GM13977 (cell line): ENCODE results near the gene LRCH1.

Source experiments
- DNase-seq: peaks from one replicate; pipeline ENCODE4 v3.0.0; 2012; ENCODE audit warnings: low spot score
- in situ Hi-C: fragments of 300-500 bp; cut with MboI; formaldehyde crosslinking; loops from one replicate; pipeline ENCODE4 v1.12.0; 2022; ENCODE audit warnings: low sequenced_read_pairs, low pct_unique_long_range_greater_than_20kb, mixed read lengths, inconsistent platforms; ENCODE audit not compliant: unreplicated experiment
- TF ChIP-seq, protein P1 (sequence below): IDR thresholded peaks from 2 replicates; pipeline ENCODE4 v1.5.1; 2012; ENCODE audit warnings: mild to moderate bottlenecking, control low read depth; ENCODE audit not compliant: insufficient read depth; ENCODE audit errors: extremely low read depth, missing control alignments

The LRCH1 gene

DNA sequence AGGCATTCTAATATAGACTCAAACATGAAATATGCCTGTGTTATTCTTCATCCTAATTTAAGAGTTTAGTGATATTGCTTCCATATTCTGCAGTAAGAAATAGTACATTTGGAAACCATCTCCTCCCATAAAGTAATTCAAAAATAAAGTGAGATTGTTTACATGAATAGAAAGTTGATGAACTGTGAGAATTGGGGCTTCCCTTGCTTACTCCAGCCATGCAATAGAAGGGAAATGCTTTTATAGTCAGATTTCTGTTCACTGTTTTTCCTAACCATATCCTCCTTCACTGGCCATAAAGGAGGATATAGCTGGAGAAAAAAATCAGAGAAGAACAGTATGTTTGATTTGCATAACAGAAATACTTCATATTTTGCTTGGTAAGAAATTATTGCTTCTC is 7.8 kb downstream of the LRCH1 start:
- TF ChIP-seq, protein P1, sequence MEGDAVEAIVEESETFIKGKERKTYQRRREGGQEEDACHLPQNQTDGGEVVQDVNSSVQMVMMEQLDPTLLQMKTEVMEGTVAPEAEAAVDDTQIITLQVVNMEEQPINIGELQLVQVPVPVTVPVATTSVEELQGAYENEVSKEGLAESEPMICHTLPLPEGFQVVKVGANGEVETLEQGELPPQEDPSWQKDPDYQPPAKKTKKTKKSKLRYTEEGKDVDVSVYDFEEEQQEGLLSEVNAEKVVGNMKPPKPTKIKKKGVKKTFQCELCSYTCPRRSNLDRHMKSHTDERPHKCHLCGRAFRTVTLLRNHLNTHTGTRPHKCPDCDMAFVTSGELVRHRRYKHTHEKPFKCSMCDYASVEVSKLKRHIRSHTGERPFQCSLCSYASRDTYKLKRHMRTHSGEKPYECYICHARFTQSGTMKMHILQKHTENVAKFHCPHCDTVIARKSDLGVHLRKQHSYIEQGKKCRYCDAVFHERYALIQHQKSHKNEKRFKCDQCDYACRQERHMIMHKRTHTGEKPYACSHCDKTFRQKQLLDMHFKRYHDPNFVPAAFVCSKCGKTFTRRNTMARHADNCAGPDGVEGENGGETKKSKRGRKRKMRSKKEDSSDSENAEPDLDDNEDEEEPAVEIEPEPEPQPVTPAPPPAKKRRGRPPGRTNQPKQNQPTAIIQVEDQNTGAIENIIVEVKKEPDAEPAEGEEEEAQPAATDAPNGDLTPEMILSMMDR: no peak
- DNase-seq: no peak
- in situ Hi-C loops: no loop called here

DNA sequence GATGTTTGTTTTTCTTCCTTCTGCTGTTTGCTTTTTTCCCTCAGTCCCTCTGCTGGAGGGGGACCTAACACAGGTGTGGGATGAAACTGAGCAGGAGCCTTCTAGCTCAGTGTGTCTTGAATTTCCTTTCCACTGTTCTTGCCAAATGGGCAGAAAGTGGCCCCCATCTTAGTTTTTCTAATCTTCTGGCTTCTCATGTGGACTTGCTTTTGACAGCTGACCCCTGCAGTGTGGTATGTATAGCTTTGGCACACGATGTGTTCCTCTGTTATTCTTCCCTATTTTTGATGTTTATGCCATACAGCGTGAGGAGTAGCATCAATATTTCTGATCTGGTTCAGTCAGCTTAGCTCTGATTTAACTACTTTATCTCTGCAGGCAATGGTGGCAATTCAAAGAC is 8.3 kb downstream of the LRCH1 start:
- TF ChIP-seq, protein P1: no peak
- in situ Hi-C loops: no loop called here

DNA sequence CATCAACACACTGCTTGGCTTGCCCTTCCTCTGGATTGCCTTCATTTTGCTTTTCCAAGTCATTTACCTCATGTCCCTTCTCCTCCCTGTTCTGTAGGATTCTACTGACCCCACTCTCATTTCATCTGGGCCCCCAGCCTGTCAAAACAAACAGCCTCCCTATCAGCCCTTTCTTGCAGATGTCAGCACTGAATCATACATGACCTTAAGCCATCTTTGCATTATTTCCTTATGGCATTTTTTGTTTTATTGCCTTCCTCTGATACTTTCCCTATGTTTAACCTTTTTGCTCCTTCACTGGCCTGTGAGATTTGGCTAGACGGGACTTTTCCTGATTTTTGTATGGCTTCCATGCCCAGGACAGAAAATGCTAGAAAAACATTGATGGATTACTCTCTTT is 8.7 kb downstream of the LRCH1 start:
- no peak for DNase-seq
- TF ChIP-seq, protein P1: no peak
- in situ Hi-C loops: no loop called here

More for the DNA sequence above, 8.3 kb downstream of the LRCH1 start:
- no peak for DNase-seq

DNA sequence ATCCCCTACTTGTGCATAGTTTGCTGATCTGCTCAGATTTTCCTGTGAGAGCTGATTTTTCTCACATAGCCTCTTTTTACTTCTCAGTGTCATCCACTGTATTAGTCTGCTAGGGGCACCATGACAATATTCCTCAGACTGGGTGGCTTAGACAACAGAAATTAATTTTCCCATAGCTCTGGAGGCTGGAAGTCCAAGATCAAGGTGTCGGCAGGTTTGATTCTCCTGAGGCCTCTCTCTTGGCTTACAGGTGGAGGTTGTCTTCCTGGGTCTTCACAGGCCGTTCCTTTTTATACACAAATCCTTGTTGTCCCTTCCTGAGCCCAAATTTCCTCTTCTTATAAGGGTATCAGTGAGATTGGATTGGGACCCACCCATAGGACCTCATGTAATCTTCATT is 9.2 kb downstream of the LRCH1 start:
- in situ Hi-C loops: no loop called here
- no peak for DNase-seq
- TF ChIP-seq, protein P1: no peak

DNA sequence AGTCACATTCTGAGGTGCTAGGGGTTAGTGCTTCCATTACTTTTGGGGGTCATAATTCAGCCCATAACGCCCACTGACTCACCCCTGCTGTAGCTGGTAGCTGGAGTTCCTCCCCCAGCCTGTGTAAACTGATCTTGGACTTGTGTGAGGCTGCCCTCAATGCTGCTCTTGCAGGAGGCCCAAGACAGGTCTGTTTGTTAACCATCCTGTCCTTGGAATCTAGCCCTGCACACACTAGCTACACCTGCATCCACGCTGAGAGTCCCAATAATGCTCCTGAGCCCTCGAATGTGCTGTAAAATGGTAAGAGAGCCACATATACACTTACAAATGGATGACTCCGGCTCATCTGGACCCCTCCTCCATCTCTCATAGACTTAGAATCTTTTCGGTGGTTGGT is 9.6 kb downstream of the LRCH1 start:
- in situ Hi-C loops: no loop called here
- DNase-seq: no peak
- TF ChIP-seq, protein P1: no peak

DNA sequence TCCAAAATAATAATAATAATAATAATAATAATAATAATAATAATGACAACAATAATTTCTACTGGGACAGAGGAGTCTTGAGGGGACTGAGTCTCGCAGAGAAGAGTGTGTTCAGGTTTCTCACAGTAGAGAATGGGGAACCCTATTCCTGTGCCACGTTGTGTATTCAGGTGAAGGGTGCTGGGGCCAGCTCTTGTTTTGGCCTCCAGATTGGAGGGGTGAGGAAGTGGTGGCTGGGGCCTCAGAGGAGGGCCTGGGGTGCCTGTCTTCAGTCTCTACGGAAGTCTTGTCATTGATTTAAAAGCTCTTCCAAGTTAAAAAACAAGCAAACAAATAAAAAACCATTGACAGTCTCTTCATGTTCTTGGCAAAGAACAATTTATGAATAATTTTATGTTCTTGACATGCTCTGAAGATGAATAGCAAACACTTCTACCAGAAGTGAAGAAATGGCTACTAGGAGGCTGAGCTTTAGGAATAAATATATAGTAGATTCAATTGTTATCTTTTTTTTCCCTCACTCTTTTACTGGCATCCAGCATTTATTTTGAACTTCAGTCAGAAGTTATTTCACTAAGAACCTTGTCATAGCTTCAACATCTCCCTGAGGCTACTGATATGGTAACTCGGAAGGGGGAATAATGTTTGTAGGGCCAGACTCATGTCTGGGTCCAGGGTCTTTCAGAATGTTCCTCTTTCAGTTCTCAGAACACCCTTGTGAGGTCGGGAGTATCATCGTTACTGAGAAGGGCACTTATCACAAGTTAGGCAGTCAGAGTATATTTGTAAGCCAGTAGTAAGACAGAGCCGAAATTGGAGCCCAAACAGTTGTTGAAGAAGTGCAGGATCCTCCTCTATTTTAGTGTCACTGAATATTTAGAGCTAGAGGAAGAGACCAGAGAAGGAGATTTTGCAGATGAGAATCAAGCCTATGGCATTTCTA is 13.1 kb downstream of the LRCH1 start:
- no peak for DNase-seq
- TF ChIP-seq, protein P1: no peak
- in situ Hi-C loops: no loop called here
